Activated naive CD8-positive, alpha-beta T cell treated with anti-CD3 and anti-CD28 coated beads for 36 hours (primary cell): ENCODE results near the gene LMAN1L. TPM values are rescaled to one million over a fixed set of nuclear protein-coding genes. Genes with fewer than 3 reads are reported as not detected.

Experiments
- DNase-seq: peaks from one replicate; pipeline ENCODE4 v3.0.0; 2021
- H3K27ac Mint-ChIP-seq: one replicate; pipeline ENCODE4 v1.8.0; 2022; ENCODE audit warnings: mild to moderate bottlenecking, moderate library complexity, mixed read lengths
- H3K27me3 Mint-ChIP-seq: one replicate; pipeline ENCODE4 v1.8.0; 2022; ENCODE audit warnings: mild to moderate bottlenecking, mixed read lengths
- H3K36me3 Mint-ChIP-seq: one replicate; pipeline ENCODE4 v1.8.0; 2021; ENCODE audit warnings: mild to moderate bottlenecking, mixed read lengths
- H3K4me1 Mint-ChIP-seq: one replicate; pipeline ENCODE4 v1.8.0; 2021; ENCODE audit warnings: mixed read lengths
- H3K4me3 Mint-ChIP-seq: one replicate; pipeline ENCODE4 v1.8.0; 2022; ENCODE audit warnings: mild to moderate bottlenecking, moderate library complexity, mixed read lengths
- H3K9me3 Mint-ChIP-seq: one replicate; pipeline ENCODE4 v1.8.0; 2022; ENCODE audit warnings: mixed read lengths
- total RNA-seq, 2 experiments: library from RNA; stranded (reverse); gene quantifications; one replicate each; pipeline ENCODE4 v1.2.3, GENCODE V29; 2021

The LMAN1L gene
- total RNA-seq = under 1 TPM; 0.14 to 0.33 TPM

DNA sequence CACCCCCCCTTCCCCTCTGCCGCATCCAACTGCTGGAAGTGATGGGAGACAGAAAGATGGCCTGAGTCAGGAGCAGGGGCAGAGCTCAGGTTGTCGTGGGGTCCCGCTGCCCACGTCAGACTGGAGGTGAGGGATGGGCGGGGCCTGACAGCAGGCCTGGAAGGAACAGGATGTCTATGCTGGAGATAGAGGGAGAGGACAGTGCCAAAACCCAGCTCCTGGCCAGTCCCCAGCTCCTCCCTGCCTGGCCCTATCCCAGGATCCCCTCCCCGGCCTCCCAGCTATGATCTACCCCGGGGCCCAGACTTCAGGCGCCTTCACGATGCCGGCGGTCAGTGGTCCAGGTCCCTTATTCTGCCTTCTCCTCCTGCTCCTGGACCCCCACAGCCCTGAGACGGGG lies at the start of gene LMAN1L:
Gene LMAN1L, plus strand, starts transcription at position 303 of the 400 bp plus-strand sequence. Its CDS starts 20 bp downstream, at position 323.
- Mint-ChIP-seq H3K27ac (no peak within 1 kb of the TSS), H3K4me1 (peaks cover 9% of the 10 kb centered on the region)

DNA sequence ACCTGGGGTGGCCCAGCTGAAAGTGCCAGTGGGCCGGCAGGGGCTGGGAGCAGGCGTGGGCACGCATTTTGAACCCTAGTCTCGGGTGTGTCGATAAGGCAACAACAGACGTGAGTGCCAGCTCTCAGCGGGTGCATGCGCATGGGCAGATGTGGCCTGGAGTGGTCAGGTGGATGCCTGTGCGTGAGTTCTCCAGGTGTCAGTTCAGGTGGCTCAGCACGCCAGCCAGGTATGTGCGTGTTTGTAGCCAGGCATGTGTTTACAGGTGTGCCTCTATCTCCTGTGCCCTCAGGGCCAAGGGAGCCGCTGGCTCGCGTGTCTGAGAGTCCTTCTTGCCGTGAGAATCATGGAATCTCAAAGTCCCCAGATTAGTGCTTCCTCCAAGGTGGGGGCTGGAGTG lies 49.2 kb upstream of the LMAN1L start:
- no peak overlapping the region for H3K4me3 Mint-ChIP-seq
- H3K9me3 Mint-ChIP-seq = no peaks in the 10 kb centered on the region
- H3K27ac Mint-ChIP-seq = no peak overlapping the region
- H3K36me3 Mint-ChIP-seq = no peaks in the 10 kb centered on the region
- peaks cover 16% of the 10 kb centered on the region for H3K4me1 Mint-ChIP-seq
- no peak for DNase-seq
- peaks cover 4% of the 10 kb centered on the region for H3K27me3 Mint-ChIP-seq

More for the DNA sequence above, at the start of gene LMAN1L:
- Mint-ChIP-seq H3K9me3 (no peaks in the 10 kb centered on the region), H3K4me3 (no peak within 1 kb of the TSS), H3K27me3 (no peaks in the 10 kb centered on the region), H3K36me3 (no peaks in the 10 kb centered on the region)
- DNase-seq = no peak

DNA sequence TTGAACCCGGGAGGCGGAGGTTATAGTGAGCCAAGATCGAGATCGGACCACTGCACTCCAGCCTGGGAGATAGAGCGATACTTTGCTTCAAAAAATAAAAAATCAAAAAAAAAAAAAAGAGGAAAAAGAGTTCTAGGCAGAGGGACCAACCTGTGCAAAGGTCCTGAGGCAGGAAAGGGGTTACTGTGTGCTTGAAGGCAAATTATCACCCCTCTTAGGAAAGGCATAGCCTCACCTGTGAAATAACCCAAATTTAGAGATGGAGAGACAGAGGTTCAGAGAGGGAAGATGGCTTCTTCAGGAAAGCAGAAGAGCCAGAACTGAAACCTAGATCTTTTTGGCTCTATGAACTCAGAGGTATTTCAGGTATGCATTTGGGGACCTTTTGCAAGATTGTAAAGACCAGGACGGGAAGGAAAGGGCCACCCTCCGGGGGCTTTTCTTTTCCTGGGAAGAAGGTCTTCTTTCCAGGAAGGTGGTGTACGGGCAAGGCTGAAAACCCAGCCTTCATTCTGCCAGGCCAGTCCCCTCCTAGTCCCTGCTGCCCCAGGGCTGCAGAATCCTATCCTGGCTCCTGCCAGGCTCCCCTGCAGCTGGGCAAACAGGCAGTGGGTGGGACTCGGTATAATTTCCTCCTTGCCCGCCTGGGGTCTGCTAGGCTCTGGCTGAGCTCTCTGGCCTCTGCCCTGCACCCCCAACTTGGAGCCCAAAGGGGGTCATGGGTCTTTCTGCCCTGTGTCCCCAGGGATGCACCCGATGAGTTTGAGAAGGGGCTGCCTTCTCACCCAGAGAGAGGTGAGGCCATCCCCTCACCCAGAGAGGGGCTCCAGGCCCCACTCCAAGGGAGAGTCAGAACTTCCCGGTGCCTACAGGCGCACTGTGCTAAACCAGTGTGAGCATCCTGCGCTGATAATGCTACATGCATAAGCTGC lies 45.2 kb upstream of the LMAN1L start:
- H3K4me3 Mint-ChIP-seq = no peak overlapping the region
- no peaks in the 10 kb centered on the region for H3K9me3 Mint-ChIP-seq
- no peak for DNase-seq
- no peaks in the 10 kb centered on the region for H3K27me3 Mint-ChIP-seq
- H3K27ac Mint-ChIP-seq = no peak overlapping the region
- no peaks in the 10 kb centered on the region for H3K36me3 Mint-ChIP-seq
- peaks cover 22% of the 10 kb centered on the region for H3K4me1 Mint-ChIP-seq

DNA sequence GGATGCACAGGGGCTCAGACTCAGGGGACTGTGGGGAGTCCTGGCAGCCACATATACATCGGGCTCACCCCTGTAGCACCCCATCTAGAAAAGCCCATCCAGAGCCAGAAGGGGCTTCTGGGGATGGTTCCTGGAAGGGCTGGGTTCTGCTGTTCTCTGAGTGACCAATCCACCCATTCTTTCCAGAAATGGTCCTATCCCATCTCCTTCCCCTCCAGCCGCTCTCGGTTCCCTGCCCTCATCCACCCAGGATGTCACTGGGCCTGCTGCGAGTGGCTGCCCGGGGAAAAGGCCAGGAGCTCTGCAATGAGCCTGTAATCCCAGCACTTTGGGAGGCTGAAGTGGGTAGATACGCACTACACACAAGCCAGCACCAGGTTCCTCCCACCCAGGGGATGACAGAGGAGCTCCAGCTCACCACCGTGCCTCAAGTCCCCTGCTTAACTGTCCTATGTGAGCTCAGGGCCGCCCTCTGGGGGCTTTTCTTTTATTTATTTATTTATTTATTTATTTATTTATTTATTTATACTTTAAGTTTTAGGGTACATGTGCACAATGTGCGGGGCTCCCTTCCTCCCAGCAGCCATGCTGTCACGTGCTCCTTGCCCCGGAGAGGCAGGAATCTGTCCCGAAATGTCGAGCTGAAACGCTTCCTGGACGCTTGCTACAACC lies 44.4 kb upstream of the LMAN1L start:
- Mint-ChIP-seq H3K36me3 (no peaks in the 10 kb centered on the region), H3K27ac (peak overlapping the region; percentile 59), H3K9me3 (no peaks in the 10 kb centered on the region)

DNA sequence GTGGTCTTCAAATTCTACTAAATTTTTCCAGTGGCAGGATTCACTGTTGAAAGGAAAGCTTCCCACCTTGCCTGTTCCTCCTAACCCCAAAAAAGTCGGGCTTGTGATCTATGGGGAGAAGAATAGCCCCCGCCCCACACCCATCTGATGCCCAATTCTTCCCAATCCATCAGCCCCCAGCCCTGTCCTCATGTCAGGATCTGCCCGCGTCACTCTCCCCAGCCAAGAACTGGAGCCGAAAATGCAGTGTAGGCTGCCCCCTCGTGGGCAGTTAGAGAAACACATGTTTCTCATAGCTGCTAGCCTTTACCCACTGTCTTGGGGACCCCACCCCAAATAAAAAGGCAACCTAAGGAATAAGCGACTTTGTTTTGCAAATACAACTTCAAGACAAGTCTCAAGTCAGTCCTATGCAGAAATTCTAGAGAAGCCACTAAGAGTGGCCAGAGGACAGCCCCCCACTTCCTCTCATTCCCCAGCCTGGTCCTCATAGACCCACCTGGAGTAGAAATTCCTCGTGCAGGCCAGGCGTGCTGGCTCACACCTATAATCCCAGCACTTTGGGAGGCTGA lies 43.8 kb upstream of the LMAN1L start:
- Mint-ChIP-seq H3K4me3 (peak overlapping the region; percentile 47), H3K27ac (peak overlapping the region; percentile 59), H3K36me3 (no peaks in the 10 kb centered on the region), H3K9me3 (no peaks in the 10 kb centered on the region), H3K27me3 (no peaks in the 10 kb centered on the region), H3K4me1 (peaks cover 24% of the 10 kb centered on the region)
- peak; percentile 66 for DNase-seq

More for the DNA sequence above, 44.4 kb upstream of the LMAN1L start:
- Mint-ChIP-seq H3K27me3 (no peaks in the 10 kb centered on the region), H3K4me3 (peak overlapping the region; percentile 47), H3K4me1 (peaks cover 18% of the 10 kb centered on the region)
- no peak for DNase-seq

DNA sequence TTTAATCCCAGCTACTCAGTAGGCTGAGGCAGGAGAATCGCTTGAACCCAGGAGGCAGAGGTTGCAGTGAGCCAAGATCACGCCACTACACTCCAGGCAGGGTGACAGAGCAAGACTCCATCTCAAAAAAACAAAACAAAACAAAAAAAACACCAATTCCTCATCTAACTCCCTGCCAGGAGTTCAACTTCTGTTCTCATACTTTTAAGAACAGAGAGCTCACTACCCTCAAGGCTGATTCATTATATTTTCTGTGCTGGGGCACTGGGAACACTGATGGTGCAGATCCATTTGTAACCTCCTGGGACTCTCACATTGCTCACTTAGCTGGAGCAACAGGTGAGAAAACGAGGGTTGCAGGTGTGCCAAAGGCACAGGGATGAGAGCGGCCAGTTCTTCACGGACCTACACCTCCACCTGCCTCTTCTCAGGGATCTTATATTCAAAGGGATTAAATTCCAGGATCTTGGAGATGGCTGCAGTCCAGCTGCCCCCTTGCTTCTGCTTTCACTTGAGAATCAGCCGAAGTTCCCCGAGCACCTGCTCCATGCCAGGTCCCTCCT lies 43.1 kb upstream of the LMAN1L start:
- H3K27ac Mint-ChIP-seq = no peak overlapping the region
- no peaks in the 10 kb centered on the region for H3K36me3 Mint-ChIP-seq
- no peak overlapping the region for H3K4me3 Mint-ChIP-seq
- peaks cover 29% of the 10 kb centered on the region for H3K4me1 Mint-ChIP-seq
- no peaks in the 10 kb centered on the region for H3K27me3 Mint-ChIP-seq
- H3K9me3 Mint-ChIP-seq = no peaks in the 10 kb centered on the region
- DNase-seq = no peak

DNA sequence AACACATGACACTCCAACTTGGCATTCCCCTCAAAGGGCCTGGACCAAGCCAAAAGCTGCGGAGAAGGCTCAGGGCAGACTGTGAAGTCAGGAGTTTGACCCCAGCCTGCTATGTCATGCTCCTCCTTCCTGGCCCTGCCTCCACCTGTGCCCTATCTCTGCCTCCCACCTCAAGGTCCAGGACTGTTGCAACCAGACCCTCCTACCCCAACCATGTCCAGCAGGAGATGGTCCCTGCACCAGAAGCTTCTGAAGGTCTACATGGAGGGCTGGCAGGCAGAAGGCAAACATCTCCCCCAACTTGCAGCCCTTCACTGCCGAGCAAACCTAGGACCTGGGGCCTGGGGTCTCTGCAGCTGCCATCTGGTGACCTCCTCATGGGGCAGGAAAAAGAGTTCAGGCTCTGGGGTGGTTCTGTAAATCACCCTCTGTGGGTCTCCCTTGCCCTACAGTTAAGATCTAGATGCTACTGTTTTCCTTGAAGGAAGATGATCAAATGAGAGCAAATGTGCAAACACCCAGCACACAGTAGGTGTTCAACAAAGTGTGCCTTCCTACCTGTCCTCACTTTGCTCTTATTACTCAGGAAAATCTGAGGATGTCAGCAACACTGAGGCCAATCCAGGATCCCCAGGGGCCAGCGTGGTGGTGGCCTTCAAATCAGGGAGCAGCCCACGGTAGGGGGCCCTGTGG lies 42.3 kb upstream of the LMAN1L start:
- H3K27me3 Mint-ChIP-seq = no peaks in the 10 kb centered on the region
- no peak overlapping the region for H3K4me3 Mint-ChIP-seq
- DNase-seq = no peak
- H3K4me1 Mint-ChIP-seq = peaks cover 33% of the 10 kb centered on the region
- H3K36me3 Mint-ChIP-seq = no peaks in the 10 kb centered on the region
- no peaks in the 10 kb centered on the region for H3K9me3 Mint-ChIP-seq
- no peak overlapping the region for H3K27ac Mint-ChIP-seq

DNA sequence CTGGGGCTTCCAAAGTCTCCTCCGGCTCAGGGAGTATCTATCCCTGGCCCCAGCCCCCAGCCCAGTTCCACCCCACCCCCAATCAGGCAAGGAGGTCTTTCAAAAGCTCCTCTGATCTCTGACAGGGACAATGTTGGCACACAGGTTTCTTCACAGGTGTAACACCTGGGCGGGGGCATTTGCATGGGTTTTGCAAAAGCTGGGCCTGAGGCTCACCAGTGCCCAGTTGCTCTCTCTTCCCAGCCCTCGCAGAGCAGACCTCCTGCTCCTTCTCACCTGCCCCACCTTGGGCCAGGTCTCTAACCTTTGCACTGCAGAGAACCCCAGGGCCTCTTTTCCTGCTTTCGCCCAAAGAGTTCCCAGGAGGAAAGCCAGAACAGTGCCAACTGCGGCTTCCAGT lies 39.3 kb upstream of the LMAN1L start:
- no peak for DNase-seq
- Mint-ChIP-seq H3K4me1 (peaks cover 58% of the 10 kb centered on the region), H3K27me3 (no peaks in the 10 kb centered on the region), H3K36me3 (peaks cover 6% of the 10 kb centered on the region), H3K27ac (no peak overlapping the region), H3K4me3 (no peak overlapping the region), H3K9me3 (no peaks in the 10 kb centered on the region)

DNA sequence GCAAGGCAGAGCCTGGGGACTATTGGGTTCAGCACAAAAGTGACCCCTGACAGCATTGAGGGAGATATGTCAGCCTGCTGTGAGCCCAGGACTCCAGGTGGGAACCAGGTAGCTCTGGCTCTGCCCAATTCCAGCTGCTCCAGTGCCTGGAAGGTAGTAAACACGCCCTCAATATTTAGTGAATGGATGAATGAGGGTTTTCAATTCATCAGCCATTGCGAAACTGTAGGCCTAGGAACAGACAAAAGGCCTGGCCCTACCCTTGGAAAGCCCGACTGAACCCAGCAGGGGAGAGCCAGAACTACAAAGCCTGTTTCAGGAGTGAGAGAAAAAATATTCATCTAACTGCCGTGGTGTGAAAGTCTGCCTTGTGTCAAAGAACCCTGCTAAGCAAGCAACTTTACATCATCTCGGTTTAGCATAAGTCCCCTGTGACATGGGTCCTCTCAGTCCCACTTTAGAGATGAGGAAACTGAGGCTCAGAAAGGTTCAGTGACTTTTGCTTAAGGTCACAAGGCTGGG lies 38.8 kb upstream of the LMAN1L start:
- H3K36me3 Mint-ChIP-seq = peaks cover 10% of the 10 kb centered on the region
- DNase-seq = no peak
- H3K4me1 Mint-ChIP-seq = peaks cover 60% of the 10 kb centered on the region
- no peak overlapping the region for H3K4me3 Mint-ChIP-seq
- H3K27me3 Mint-ChIP-seq = no peaks in the 10 kb centered on the region
- peak overlapping the region; percentile 34 for H3K27ac Mint-ChIP-seq
- no peaks in the 10 kb centered on the region for H3K9me3 Mint-ChIP-seq

DNA sequence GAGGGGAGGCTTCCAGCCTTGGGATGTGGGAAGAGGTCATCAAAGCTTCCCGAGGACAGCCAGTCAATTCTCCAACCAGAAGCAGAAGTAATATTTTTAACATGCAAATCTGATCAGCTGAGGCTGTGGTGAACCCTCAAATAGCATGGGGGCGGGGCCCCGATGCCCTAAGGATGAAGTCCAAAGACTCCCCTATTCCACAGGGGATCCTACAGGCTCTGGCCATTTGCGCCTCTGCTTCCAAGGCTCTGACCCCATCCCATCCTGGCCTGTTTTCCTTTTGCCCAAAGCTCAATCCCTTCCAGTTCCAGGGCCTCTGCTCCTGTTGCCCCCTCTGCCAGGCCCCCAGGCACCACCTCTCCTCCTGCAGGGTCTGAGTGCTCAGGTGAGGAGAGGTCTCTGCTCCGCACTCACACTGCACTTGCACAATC lies 37.5 kb upstream of the LMAN1L start:
- no peaks in the 10 kb centered on the region for H3K27me3 Mint-ChIP-seq
- H3K4me3 Mint-ChIP-seq = no peak overlapping the region
- H3K9me3 Mint-ChIP-seq = peaks cover 1% of the 10 kb centered on the region
- DNase-seq = no peak
- peaks cover 73% of the 10 kb centered on the region for H3K4me1 Mint-ChIP-seq
- H3K27ac Mint-ChIP-seq = peak overlapping the region; percentile 26
- H3K36me3 Mint-ChIP-seq = peaks cover 15% of the 10 kb centered on the region

DNA sequence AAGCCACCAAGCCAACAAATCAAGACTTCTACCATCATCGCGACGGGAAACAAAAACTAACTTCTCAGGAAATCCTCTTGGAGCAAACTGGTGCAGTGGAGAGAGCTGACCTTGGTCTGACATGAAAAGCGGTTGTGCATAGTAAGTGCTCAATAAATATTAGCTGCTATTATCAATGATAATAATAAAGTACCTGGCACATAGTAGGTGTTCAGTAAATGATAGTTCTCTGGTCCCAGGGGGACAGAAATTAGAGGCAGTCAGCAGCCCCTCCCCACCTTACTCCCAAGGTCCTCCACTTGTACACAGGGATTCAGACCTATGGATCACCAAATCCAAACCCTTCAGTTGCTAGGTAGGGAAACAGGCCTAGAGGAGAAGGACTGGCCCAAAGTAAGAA lies 36.7 kb upstream of the LMAN1L start:
- Mint-ChIP-seq H3K4me3 (no peak overlapping the region), H3K27ac (peak overlapping the region; percentile 96), H3K4me1 (peaks cover 76% of the 10 kb centered on the region), H3K36me3 (peaks cover 17% of the 10 kb centered on the region), H3K9me3 (peaks cover 1% of the 10 kb centered on the region), H3K27me3 (no peaks in the 10 kb centered on the region)
- no peak for DNase-seq

DNA sequence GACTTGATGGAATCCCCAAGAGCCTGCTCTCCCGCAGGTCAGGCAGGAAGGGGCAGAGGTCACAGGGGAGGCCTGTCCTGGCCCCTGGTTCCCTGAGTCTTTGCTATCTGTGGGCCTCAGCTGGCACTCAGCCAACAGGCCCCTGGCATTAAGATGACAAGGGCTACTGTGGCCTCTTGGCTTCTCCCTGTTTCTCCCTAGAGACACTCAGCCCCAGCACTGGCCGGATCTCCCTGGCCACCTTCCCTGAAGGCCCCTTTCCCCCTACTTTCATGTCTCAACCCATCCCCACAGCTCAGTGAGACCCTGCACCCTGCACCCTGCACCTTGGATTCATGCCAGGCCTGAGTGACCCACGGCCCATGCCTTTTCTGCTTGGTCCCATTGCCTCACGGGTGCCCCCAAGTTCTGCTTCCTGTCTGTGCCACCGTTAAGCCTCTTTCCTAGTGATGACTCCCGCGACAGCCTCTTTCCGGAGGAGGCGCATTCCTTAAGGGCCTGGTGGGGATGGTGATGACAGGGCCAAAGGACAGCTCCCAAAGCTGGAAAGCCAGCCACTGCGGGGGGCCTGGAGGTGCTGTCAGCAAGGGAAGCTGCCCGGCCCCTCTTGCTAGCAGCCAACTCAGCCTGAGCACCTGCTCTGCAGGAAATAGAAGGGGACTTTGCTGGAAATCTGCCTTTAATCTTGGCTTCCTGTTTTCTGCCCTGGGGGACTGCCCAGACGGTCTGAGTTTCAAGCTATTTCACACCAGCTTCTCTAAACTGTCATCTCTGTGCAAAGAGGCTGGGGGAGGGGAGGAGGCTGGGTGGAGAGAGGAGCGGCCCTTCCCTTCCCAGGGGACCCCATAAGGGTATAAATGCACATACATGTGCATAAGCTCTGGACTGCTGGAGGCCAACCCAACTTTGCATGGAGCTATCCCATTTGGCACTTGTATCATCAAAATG lies 35.5 kb upstream of the LMAN1L start:
- peaks cover 73% of the 10 kb centered on the region for H3K4me1 Mint-ChIP-seq
- H3K36me3 Mint-ChIP-seq = peaks cover 20% of the 10 kb centered on the region
- DNase-seq = peak; percentile 63
- H3K27ac Mint-ChIP-seq = peak overlapping the region; percentile 96
- peaks cover 1% of the 10 kb centered on the region for H3K9me3 Mint-ChIP-seq
- peak overlapping the region; percentile 79 for H3K4me3 Mint-ChIP-seq
- no peaks in the 10 kb centered on the region for H3K27me3 Mint-ChIP-seq

DNA sequence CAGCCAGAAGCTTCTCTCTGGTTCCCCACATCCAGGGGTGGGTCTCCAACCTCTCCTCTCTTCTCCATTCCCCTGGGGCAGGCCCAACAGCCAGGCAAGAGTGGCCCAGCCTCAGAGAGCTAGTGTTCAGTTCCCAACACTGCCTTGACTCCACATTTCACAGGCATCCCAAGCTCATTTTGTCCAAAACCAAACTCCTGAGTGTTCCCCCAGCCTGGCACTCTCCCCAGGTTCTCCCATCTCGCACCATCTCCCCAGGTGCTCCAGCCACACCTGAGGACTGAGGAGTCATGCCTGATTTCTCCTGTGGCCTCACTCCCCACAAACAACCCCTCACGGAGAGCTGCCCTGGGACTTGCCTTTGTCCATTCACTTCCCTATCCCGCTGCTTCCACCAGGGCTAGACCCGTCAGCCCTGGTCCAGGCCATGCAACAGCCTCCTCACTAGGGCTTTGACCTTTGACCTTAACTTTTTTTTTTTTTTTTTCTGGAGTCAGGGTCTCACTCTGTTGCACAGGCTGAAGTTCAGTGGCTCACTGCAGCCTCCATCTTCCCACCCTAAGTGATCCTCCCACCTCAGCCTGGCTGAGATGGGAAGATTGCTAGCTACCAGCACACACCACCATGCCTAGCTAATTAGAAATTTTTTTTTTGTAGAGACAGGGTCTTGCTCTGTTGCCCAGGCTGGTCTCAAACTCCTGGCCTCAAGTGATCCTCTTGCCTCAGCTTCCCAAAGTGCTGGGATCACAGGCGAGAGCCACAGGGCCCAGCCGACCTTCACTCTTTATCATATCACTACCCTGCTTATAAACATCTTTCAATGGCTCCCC lies 34.7 kb upstream of the LMAN1L start:
- no peak for DNase-seq
- H3K27ac Mint-ChIP-seq = peak overlapping the region; percentile 96
- H3K9me3 Mint-ChIP-seq = peaks cover 1% of the 10 kb centered on the region
- H3K4me1 Mint-ChIP-seq = peaks cover 71% of the 10 kb centered on the region
- H3K27me3 Mint-ChIP-seq = no peaks in the 10 kb centered on the region
- peak overlapping the region; percentile 79 for H3K4me3 Mint-ChIP-seq
- H3K36me3 Mint-ChIP-seq = peaks cover 25% of the 10 kb centered on the region
